H9 (cell line): ENCODE results near the gene PTCH1. TPM values are rescaled to one million over a fixed set of nuclear protein-coding genes. Genes with fewer than 3 reads are reported as not detected.

ENCODE experiments used
- DNase-seq: peaks from one replicate; pipeline ENCODE4 v3.0.0-alpha.2; 2017
- H2AFZ ChIP-seq: one replicate; pipeline ENCODE4 v1.6.1; 2013; ENCODE audit warnings: mild to moderate bottlenecking, low read length, control low read depth, moderate library complexity
- H2AK5ac ChIP-seq: 2 replicates; pipeline ENCODE4 v1.6.1; 2013; ENCODE audit warnings: low read length, control low read depth, mixed read lengths; ENCODE audit not compliant: insufficient read length
- H2BK120ac ChIP-seq: one replicate; pipeline ENCODE4 v1.6.1; 2013; ENCODE audit warnings: low read depth, mild to moderate bottlenecking, low read length, control low read depth, inconsistent platforms; ENCODE audit not compliant: poor library complexity, severe bottlenecking
- H2BK12ac ChIP-seq: 2 replicates; pipeline ENCODE4 v1.6.1; 2013; ENCODE audit warnings: low read length, control low read depth, mixed read lengths, low read depth; ENCODE audit not compliant: insufficient read length
- H2BK15ac ChIP-seq: 2 replicates; pipeline ENCODE4 v1.6.1; 2013; ENCODE audit warnings: low read depth, low read length, control low read depth
- H2BK20ac ChIP-seq: one replicate; pipeline ENCODE4 v1.6.1; 2013; ENCODE audit warnings: low read depth, mild to moderate bottlenecking, low read length, control low read depth, inconsistent platforms; ENCODE audit not compliant: poor library complexity, severe bottlenecking
- H2BK5ac ChIP-seq: 2 replicates; pipeline ENCODE4 v1.6.1; 2013; ENCODE audit warnings: low read length, control low read depth, mixed read lengths; ENCODE audit not compliant: insufficient read length
- H3K14ac ChIP-seq: 2 replicates; pipeline ENCODE4 v1.6.1; 2013; ENCODE audit warnings: low read length, control low read depth; ENCODE audit not compliant: insufficient read depth
- H3K18ac ChIP-seq: 2 replicates; pipeline ENCODE4 v1.6.1; 2013; ENCODE audit warnings: low read depth, mild to moderate bottlenecking, mixed read lengths, low read length, control low read depth; ENCODE audit not compliant: insufficient read length
- H3K23ac ChIP-seq: 2 replicates; pipeline ENCODE4 v1.6.1; 2013; ENCODE audit warnings: low read length, control low read depth, mixed read lengths, low read depth; ENCODE audit not compliant: insufficient read length
- H3K23me2 ChIP-seq: 2 replicates; pipeline ENCODE4 v1.6.1; 2013; ENCODE audit warnings: low read depth, mild to moderate bottlenecking, mixed read lengths, low read length, control low read depth; ENCODE audit not compliant: insufficient read length, poor library complexity, severe bottlenecking
- H3K27ac ChIP-seq: 2 replicates; pipeline ENCODE4 v1.5.1; 2013; ENCODE audit warnings: low read length, control low read depth, mixed read lengths, low read depth; ENCODE audit not compliant: insufficient read length
- H3K27me3 ChIP-seq: 2 replicates; pipeline ENCODE4 v1.6.1; 2013; ENCODE audit warnings: low read length, control low read depth, inconsistent platforms; ENCODE audit not compliant: insufficient read depth
- H3K4ac ChIP-seq: 2 replicates; pipeline ENCODE4 v1.6.1; 2013; ENCODE audit warnings: low read depth, mild to moderate bottlenecking, control low read depth, inconsistent platforms, low read length, moderate library complexity
- H3K4me1 ChIP-seq: 2 replicates; pipeline ENCODE4 v1.6.1; 2013; ENCODE audit warnings: low read length, control low read depth, inconsistent platforms; ENCODE audit not compliant: insufficient read depth
- H3K4me2 ChIP-seq: 2 replicates; pipeline ENCODE4 v1.6.1; 2013; ENCODE audit warnings: low read length, control low read depth, mixed read lengths; ENCODE audit not compliant: insufficient read length, insufficient read depth
- H3K56ac ChIP-seq: 2 replicates; pipeline ENCODE4 v1.6.1; 2013; ENCODE audit warnings: low read depth, mild to moderate bottlenecking, mixed read lengths, low read length, control low read depth; ENCODE audit not compliant: insufficient read length
- H3K79me1 ChIP-seq: 2 replicates; pipeline ENCODE4 v1.6.1; 2013; ENCODE audit warnings: low read depth, mild to moderate bottlenecking, moderate library complexity, low read length, control low read depth, inconsistent platforms; ENCODE audit not compliant: insufficient read depth, poor library complexity, severe bottlenecking
- H3K79me2 ChIP-seq: 2 replicates; pipeline ENCODE4 v1.6.1; 2013; ENCODE audit warnings: low read length, control low read depth, inconsistent platforms; ENCODE audit not compliant: insufficient read depth
- H3K9ac ChIP-seq: 2 replicates; pipeline ENCODE4 v1.6.1; 2013; ENCODE audit warnings: low read length, control low read depth, mixed read lengths; ENCODE audit not compliant: insufficient read length; ENCODE audit errors: extremely low read depth
- H3K9me3 ChIP-seq: one replicate; pipeline ENCODE4 v1.6.1; 2013; ENCODE audit warnings: low read depth, low read length, inconsistent platforms; ENCODE audit not compliant: control insufficient read depth
- H3T11ph ChIP-seq: one replicate; pipeline ENCODE4 v1.6.1; 2013; ENCODE audit warnings: mild to moderate bottlenecking, low read length, control low read depth, inconsistent platforms
- H4K20me1 ChIP-seq: one replicate; pipeline ENCODE4 v1.6.1; 2013; ENCODE audit not compliant: control insufficient read depth, insufficient read length, insufficient read depth
- H4K5ac ChIP-seq: 2 replicates; pipeline ENCODE4 v1.6.1; 2013; ENCODE audit warnings: low read depth, mild to moderate bottlenecking, mixed read lengths, low read length, control low read depth; ENCODE audit not compliant: insufficient read length
- H4K8ac ChIP-seq: replicated peaks from 2 replicates; pipeline ENCODE4 v1.6.1; 2013; ENCODE audit warnings: low read length, control low read depth, mixed read lengths, low read depth; ENCODE audit not compliant: insufficient read length
- H4K91ac ChIP-seq: 2 replicates; pipeline ENCODE4 v1.6.1; 2013; ENCODE audit warnings: low read depth, mild to moderate bottlenecking, moderate library complexity, mixed read lengths, low read length, control low read depth; ENCODE audit not compliant: insufficient read length
- H3K27ac Mint-ChIP-seq, 3 experiments: 2 replicates in 2 of 3; 3 replicates in 1 of 3; pipeline ENCODE4 v1.8.0; 2020 to 2021; ENCODE audit warnings: mixed read lengths in 3 of 3, mild to moderate bottlenecking in 1 of 3, moderate library complexity in 1 of 3
- H3K27me3 Mint-ChIP-seq: 2 replicates; pipeline ENCODE4 v1.8.0; 2021; ENCODE audit warnings: low read depth, mild to moderate bottlenecking, moderate library complexity, mixed read lengths
- H3K36me3 Mint-ChIP-seq, 3 experiments: 2 replicates in 2 of 3; 3 replicates in 1 of 3; pipeline ENCODE4 v1.8.0; 2020 to 2021; ENCODE audit warnings: low read depth in 3 of 3, mixed read lengths in 3 of 3; ENCODE audit not compliant: insufficient read depth in 1 of 3
- H3K4me1 Mint-ChIP-seq, 2 experiments: 2 replicates each; pipeline ENCODE4 v1.8.0; 2020; ENCODE audit warnings: mixed read lengths in 2 of 2
- H3K4me3 Mint-ChIP-seq, 2 experiments: 2 replicates in 1 of 2; 3 replicates in 1 of 2; pipeline ENCODE4 v1.8.0; 2020 to 2021; ENCODE audit warnings: mild to moderate bottlenecking in 2 of 2, mixed read lengths in 2 of 2, moderate library complexity in 1 of 2
- H3K9me3 Mint-ChIP-seq, 2 experiments: 2 replicates in 1 of 2; 3 replicates in 1 of 2; pipeline ENCODE4 v1.8.0; 2020; ENCODE audit warnings: mild to moderate bottlenecking in 2 of 2, mixed read lengths in 2 of 2, moderate library complexity in 1 of 2
- CTCF ChIP-seq: fragments of 200-600 bp; sonication (generic); conservative IDR thresholded peaks from 3 replicates; pipeline ENCODE4 v1.8.0; 2021; ENCODE audit warnings: antibody characterized with exemption, mild to moderate bottlenecking
- total RNA-seq: library from RNA; stranded (reverse); gene quantifications from 2 replicates; pipeline ENCODE4 v1.2.1, GENCODE V29; 2021

The PTCH1 gene
- total RNA-seq, 1 experiment from 2014 or later: 9.1 TPM

- Histone ChIP-seq H3K4me2 (no peak overlapping the region), H3K56ac (no peak overlapping the region), H3K79me2 (no peaks in the 10 kb centered on the region), H2BK12ac (no peak overlapping the region), H2AFZ (no peak overlapping the region), H4K8ac (no peak overlapping the region), H2BK20ac (no peak overlapping the region), H3K14ac (no peak overlapping the region), H3K23me2 (no peaks in the 10 kb centered on the region), H2BK15ac (no peak overlapping the region), H4K91ac (no peak overlapping the region), H4K5ac (no peak overlapping the region), H3K4ac (no peak overlapping the region), H2BK120ac (no peak overlapping the region), H3K23ac (no peak overlapping the region), H2BK5ac (no peak overlapping the region), H2AK5ac (no peak overlapping the region), H3K18ac (no peak overlapping the region), H3K4me1 (no peaks in the 10 kb centered on the region), H3K9ac (no peak overlapping the region), H3T11ph (no peak overlapping the region), H3K79me1 (no peaks in the 10 kb centered on the region), H4K20me1 (no peaks in the 10 kb centered on the region), H3K9me3 (no peaks in the 10 kb centered on the region), H3K27me3 (no peaks in the 10 kb centered on the region), H3K27ac (no peak overlapping the region)
- Mint-ChIP-seq H3K4me3 (no peak overlapping the region), H3K27me3 (peaks cover 2% of the 10 kb centered on the region; the same call in 1 of the 2 replicates), H3K27ac (no peak overlapping the region), H3K9me3 (peaks cover 25 to 26% of the 10 kb centered on the region in 2 experiments), H3K4me1 (no peaks in the 10 kb centered on the region), H3K36me3 (peaks cover 25 to 28% (median 26%) of the 10 kb centered on the region in 3 experiments)
- no peak for TF ChIP-seq CTCF
- DNase-seq: no peak
These were observed 97.3 kb downstream of the PTCH1 start for GRCh38 chr9:95419444-95419843.
